NCI-H524 treated with DMSO at 0.1 percent for 48 hours (cell line): ENCODE measurements around the gene PTHLH.

Source experiments
- DNase-seq: peaks from one replicate; lab custom pipeline; 2025; lab: John Stamatoyannopoulos, UW

PTHLH gene

DNA sequence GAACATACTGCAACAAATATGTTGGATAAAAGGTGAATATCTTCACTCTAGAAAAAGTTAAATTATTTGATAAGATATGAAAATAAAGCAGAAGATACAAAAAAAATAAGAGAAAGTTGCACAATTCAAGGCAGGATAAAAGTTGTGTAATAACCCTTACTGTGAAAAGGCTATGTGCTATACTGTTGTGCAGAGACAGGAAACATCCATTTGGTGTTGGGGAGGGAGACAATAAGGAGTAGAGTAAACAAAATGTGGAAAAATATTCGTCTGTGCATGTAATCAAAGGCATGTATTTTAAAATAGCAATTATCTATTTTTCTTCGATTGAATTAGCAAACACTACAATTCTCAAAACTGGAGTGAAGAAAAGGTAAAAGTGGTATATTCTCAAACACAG lies 34.8 kb downstream of the PTHLH start:
- no peak for DNase-seq

- no peak for DNase-seq
Observed at GRCh38 chr12:27936196-27936595, 36.3 kb downstream of the PTHLH start.

- DNase-seq, result no peak
Observed at GRCh38 chr12:27934276-27934675, 38.3 kb downstream of the PTHLH start.

GRCh38 chr12:27931390-27931789 lies 41.1 kb downstream of the PTHLH start:
- no peak for DNase-seq

DNA sequence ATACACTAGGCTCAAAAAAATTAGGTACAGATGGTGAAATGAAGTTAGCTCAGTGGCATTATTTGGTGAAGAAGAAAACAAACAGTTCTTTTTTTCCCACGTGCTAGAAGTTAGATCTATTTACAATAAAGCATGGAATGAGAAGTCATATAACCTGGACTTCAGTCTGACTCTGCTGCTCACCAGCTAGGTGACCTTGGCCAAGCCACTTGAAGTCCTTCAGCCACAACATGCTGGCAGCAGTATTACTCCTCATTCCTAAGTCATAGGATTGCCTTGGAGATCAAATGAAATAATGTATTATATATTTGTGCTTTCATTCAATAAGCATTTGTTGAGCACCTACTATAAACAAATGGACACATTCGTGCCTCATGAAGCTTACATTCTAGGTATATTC lies 45.2 kb downstream of the PTHLH start:
- DNase-seq, result no peak

DNA sequence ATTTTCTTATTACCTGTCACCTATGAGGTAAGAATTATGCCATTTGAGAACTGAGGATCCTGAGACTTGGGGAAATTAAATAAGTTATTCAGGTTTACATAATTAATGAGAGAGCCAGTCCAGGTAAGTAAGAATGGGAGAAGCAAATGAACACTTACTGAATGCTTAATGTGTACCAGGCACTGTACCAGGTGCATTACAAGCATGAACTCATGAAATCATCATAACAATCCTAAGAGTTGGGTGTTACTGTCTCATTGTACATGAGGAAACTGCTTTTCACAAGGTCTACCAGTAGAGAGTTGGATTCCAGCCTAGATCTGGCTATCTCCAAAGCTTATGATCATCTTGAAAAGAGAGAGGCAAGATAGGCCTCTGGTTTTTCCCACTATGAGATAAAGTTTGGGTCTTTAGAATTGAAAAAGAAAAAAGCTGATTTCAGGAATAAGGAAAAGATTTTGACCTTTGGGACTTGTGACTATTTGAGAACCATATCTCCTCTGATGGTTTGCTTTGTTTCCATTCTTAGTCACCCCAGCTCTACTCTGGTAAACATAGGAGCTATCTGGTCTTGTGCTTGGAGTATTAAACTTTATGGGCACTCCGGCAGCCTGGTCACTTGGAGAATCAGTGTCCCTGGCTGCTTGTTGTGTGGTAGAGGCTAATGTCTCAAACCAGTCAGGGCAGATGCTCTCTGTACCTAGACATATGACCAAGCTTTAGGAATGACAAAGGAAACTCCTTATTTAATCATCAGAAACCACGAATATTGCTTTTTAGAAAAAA lies 48.0 kb downstream of the PTHLH start:
- no peak for DNase-seq

DNA sequence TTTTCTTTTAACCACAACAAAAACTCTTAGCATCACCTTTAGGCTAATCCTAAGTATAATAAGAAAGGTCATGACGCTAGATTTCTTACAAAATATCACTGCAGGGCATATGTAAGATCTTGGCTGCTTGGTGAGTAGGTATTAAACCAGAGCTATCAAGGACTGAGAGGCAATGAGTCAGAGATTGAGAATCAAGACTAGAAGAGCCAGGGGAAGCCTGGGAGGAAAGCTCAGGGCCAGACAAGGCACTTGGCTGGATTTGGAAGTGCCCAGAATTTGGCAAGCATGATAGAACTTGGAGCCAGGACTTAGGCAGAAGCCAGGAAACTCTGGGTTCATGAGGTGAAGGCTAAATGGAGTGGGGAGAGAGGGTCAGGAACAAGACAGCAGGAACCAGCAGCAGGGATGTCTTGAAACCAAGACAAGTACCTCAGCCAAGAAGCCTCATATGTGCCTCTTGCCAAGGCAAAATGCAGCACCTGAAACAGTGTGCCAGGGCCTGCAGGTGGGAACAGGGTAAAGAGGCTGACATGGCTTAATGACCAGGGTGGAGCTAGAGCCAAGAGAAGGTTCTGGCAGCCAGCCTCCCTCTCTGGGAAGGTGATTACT lies 49.9 kb downstream of the PTHLH start:
- no peak for DNase-seq

- no peak for DNase-seq
Observed at GRCh38 chr12:27919671-27920235, 52.8 kb downstream of the PTHLH start.

DNA sequence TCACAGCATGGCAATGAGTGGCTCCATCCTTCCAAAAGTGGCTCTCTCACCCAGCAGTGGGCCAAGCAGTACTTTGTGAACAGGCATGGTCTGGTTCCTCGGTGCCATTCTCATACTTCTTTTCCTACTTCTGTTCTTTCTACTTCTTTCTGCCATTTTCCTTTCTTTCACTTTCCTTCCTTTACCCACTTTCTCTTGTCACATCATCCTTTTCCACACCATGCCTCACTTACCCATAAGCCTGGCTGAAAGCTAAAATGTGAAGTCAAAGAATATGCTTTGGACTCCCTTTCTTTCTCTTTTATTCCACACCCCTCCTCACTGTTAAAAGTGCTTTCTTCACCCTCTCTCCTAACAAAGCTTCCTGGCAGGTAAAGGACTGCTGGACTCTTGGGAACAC lies 57.0 kb downstream of the PTHLH start:
- no peak for DNase-seq

DNA sequence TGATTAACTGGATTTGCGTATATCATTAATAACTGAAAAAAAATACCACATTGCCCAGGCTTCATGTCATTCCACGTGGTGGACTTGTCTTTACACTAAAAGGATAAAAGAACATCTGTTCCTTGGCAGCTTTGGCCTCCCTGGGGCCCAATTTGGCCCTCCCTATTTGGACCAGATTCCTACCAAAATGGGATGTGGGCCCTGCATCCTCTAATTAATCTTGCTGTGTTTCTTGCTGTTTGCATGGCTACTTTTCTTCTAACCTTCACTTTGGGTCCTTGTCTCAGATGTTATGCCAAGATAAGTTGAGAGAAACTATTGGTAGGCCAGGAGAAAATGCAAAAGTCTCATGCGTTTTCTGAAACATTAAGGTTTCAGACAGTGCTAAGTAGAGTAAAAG lies 57.5 kb downstream of the PTHLH start:
- DNase-seq, result peak; percentile 70

DNA sequence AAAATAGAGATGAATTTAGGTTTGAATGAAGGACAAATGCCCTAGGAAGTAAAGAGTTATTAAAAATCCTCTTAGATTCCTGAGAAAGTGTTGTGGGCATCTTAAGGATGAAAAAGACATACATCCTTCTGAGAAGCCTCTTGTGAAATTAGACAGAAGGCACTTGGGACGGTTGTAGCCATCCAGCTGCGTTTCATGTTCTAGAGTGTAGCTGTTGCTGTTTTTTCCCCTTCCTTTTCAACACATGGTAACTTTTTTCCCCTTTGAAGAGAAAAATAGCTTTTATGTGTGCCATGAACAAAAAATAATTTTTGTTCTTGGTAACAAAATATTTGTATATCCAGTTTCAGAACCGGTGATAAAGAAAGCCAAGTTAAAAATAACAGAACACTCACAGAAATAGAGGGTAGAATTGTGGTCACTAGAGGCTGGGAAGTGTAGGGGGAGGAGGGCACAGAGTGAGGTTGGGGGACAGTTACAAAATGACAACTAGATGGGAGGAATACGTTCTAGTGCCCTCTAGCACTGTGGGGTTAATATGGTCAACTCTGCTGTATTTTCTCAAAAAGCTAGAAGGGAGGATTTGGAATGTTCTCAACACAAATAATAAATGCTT lies 58.4 kb downstream of the PTHLH start:
- no peak for DNase-seq

GRCh38 chr12:27911397-27911796 lies 61.1 kb downstream of the PTHLH start:
- DNase-seq, result no peak
